DND-41 (cell line): ENCODE results near the gene TAS2R42.

Experiments used
- ATAC-seq: fragments of 200-7000 bp; cut with Tn5 transposase; 3 replicates; pipeline ENCODE4 v1.9.1; 2021; ENCODE audit warnings: low read depth; ENCODE audit not compliant: insufficient read depth
- DNase-seq: peaks from one replicate; pipeline ENCODE4 v3.0.0-alpha.2; 2020
- H2AFZ ChIP-seq: 2 replicates; pipeline ENCODE4 v1.6.0; 2012; ENCODE audit warnings: low read depth, low read length
- H3K27ac ChIP-seq: 2 replicates; pipeline ENCODE4 v1.5.1; 2012; ENCODE audit warnings: low read length, inconsistent platforms
- H3K27me3 ChIP-seq: fragments of 200-600 bp; sonication (generic); 2 replicates; pipeline ENCODE4 v1.6.0; 2012; ENCODE audit warnings: low read length, mild to moderate bottlenecking, inconsistent platforms; ENCODE audit not compliant: insufficient read depth, poor library complexity
- H3K36me3 ChIP-seq: 2 replicates; pipeline ENCODE4 v1.5.1; 2012; ENCODE audit warnings: low read length, inconsistent platforms; ENCODE audit not compliant: insufficient read depth
- H3K4me1 ChIP-seq: 2 replicates; pipeline ENCODE4 v1.5.1; 2012; ENCODE audit warnings: mild to moderate bottlenecking, low read length; ENCODE audit not compliant: insufficient read depth
- H3K4me2 ChIP-seq: 2 replicates; pipeline ENCODE4 v1.6.0; 2012; ENCODE audit warnings: mild to moderate bottlenecking, moderate library complexity, low read length, inconsistent platforms; ENCODE audit not compliant: insufficient read depth
- H3K4me3 ChIP-seq, 2 experiments: fragments of 200-600 bp in 1 of 2; shearing (Covaris generic) in 1 of 2; 2 replicates each; pipeline ENCODE4 v1.5.1; 2012 to 2016; ENCODE audit warnings: inconsistent platforms in 2 of 2, low read length in 2 of 2, mild to moderate bottlenecking in 2 of 2, low read depth in 1 of 2, moderate library complexity in 1 of 2
- H3K79me2 ChIP-seq: 2 replicates; pipeline ENCODE4 v1.6.0; 2012; ENCODE audit warnings: low read length, inconsistent platforms; ENCODE audit not compliant: insufficient read depth
- H3K9ac ChIP-seq: 2 replicates; pipeline ENCODE4 v1.6.0; 2012; ENCODE audit warnings: low read depth, mild to moderate bottlenecking, inconsistent platforms, low read length, moderate library complexity
- H3K9me3 ChIP-seq: 2 replicates; pipeline ENCODE4 v1.5.1; 2012; ENCODE audit warnings: low read length, moderate library complexity, mild to moderate bottlenecking, inconsistent platforms; ENCODE audit not compliant: insufficient read depth, severe bottlenecking
- H4K20me1 ChIP-seq: 2 replicates; pipeline ENCODE4 v1.6.0; 2012; ENCODE audit warnings: low read length; ENCODE audit not compliant: insufficient read depth
- EZH2 ChIP-seq: IDR thresholded peaks from 3 replicates; pipeline ENCODE4 v1.6.1; 2012; ENCODE audit warnings: borderline replicate concordance, low read depth, mild to moderate bottlenecking, moderate library complexity, low read length, inconsistent platforms; ENCODE audit not compliant: severe bottlenecking
- TF ChIP-seq, protein P1 (sequence below): IDR thresholded peaks from 2 replicates; pipeline ENCODE4 v1.5.1; 2012; ENCODE audit warnings: borderline replicate concordance, low read length, moderate library complexity, mild to moderate bottlenecking; ENCODE audit not compliant: poor library complexity, severe bottlenecking; ENCODE audit errors: extremely low read depth

TAS2R42 gene

DNA sequence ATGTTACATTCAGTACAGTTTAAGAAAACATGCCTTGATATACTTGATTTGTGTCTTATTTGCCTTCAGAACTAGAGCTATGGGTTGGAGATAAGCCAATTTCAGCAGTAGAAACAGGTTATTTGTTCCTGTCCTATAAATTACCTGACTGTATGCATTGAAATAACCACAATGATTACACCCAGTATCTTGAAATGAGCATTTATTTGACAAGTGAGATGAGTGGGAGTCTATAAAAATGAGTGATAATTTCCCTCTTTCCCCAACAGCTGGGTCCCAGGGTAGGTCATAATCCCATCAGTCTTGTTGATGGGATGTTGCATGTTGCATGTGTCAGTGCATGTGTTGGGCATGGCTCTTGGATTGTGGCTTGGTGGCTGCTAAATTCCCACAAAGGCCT lies 3.7 kb downstream of the TAS2R42 start:
- ATAC-seq (no peak), DNase-seq (no peak)
- TF ChIP-seq EZH2: no peak
- TF ChIP-seq, protein P1, sequence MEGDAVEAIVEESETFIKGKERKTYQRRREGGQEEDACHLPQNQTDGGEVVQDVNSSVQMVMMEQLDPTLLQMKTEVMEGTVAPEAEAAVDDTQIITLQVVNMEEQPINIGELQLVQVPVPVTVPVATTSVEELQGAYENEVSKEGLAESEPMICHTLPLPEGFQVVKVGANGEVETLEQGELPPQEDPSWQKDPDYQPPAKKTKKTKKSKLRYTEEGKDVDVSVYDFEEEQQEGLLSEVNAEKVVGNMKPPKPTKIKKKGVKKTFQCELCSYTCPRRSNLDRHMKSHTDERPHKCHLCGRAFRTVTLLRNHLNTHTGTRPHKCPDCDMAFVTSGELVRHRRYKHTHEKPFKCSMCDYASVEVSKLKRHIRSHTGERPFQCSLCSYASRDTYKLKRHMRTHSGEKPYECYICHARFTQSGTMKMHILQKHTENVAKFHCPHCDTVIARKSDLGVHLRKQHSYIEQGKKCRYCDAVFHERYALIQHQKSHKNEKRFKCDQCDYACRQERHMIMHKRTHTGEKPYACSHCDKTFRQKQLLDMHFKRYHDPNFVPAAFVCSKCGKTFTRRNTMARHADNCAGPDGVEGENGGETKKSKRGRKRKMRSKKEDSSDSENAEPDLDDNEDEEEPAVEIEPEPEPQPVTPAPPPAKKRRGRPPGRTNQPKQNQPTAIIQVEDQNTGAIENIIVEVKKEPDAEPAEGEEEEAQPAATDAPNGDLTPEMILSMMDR: no peak
- Histone ChIP-seq H3K27me3 (no peaks in the 10 kb centered on the region), H4K20me1 (no peaks in the 10 kb centered on the region), H3K4me1 (no peaks in the 10 kb centered on the region), H3K9ac (no peak overlapping the region), H3K36me3 (no peaks in the 10 kb centered on the region), H3K79me2 (no peaks in the 10 kb centered on the region), H3K4me2 (no peak overlapping the region), H3K4me3 (no peak overlapping the region), H3K27ac (no peak overlapping the region), H3K9me3 (no peaks in the 10 kb centered on the region), H2AFZ (no peak overlapping the region)

DNA sequence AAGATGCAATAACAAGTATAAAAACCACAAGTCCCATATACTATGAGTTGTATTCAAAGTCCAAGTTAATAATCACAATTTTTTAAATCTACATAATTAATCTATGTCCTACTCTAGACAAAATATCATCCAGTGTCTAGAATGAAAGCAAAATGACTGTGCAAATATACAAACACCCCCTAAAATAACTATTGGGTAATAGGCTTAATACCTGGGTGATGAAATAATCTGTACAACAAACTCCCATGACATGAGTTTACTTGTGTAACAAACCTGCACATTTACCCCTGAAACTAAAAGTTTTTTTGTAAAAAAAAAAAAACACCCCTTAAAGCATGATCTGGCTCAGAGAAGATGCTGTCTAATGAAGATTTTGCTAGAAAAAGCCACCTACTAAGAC lies 4.2 kb downstream of the TAS2R42 start:
- Histone ChIP-seq H2AFZ (no peak overlapping the region), H3K27me3 (no peaks in the 10 kb centered on the region), H3K4me2 (no peak overlapping the region), H3K36me3 (no peaks in the 10 kb centered on the region), H3K4me1 (no peaks in the 10 kb centered on the region), H3K9me3 (no peaks in the 10 kb centered on the region), H3K9ac (no peak overlapping the region), H3K79me2 (no peaks in the 10 kb centered on the region), H4K20me1 (no peaks in the 10 kb centered on the region), H3K4me3 (no peak overlapping the region), H3K27ac (no peak overlapping the region)
- TF ChIP-seq, protein P1: no peak
- TF ChIP-seq EZH2: no peak
- ATAC-seq (no peak), DNase-seq (no peak)

DNA sequence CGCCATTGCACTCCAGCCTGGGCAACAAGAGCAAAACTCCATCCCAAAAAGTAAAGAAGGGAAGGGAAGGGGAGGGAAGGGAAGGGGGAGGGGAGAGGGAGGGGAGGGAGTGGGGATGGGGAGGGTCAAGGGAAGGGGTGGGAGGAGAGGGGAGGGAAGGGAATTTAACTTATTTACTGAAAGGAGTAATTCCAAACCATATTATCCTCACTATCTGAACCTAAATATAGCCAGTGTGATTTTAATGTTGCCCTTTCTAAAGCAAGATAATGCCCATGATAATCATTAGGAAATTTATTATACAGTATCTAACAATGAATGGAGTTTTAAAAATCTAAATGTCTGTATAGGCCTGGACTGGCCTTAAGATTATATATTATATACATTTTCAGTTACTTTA lies 8.5 kb downstream of the TAS2R42 start:
- H2AFZ ChIP-seq: no peak overlapping the region
- DNase-seq (no peak), ATAC-seq (no peak)
- H3K4me2 ChIP-seq: no peak overlapping the region
- peaks cover 5% of the 10 kb centered on the region; the same call in 1 of the 2 replicates for H4K20me1 ChIP-seq
- H3K4me1 ChIP-seq: peaks cover 8% of the 10 kb centered on the region; the same call in 1 of the 2 replicates
- H3K36me3 ChIP-seq: peaks cover 11% of the 10 kb centered on the region; the same call in 1 of the 2 replicates
- H3K27ac ChIP-seq: no peak overlapping the region
- peaks cover 21% of the 10 kb centered on the region for H3K79me2 ChIP-seq
- no peak for TF ChIP-seq EZH2
- TF ChIP-seq, protein P1: no peak
- no peaks in the 10 kb centered on the region for H3K27me3 ChIP-seq
- no peak overlapping the region for H3K9ac ChIP-seq
- no peak overlapping the region for H3K4me3 ChIP-seq
- H3K9me3 ChIP-seq: no peaks in the 10 kb centered on the region

DNA sequence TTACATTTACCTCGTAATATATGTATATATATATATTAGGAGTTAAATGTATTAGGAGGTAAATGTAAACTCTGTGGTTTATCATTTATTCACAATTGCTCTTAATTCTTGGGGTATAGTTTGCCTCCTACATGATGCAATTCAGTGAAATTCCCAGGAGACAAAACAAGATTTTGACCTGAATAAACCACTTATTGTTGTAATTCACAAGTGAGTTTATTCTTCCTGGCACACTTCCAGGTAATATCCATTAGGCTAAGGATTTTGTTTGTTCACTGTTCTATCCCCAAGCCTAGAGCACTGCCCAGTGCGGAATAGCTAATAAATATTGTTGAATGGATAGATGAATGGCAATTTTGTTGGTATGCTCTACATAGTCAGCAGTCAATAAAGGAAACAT lies 12.7 kb downstream of the TAS2R42 start:
- no peak for ATAC-seq
- no peak for DNase-seq
- Histone ChIP-seq H3K79me2 (peaks cover 61% of the 10 kb centered on the region), H3K27me3 (no peaks in the 10 kb centered on the region), H3K9ac (no peak overlapping the region), H3K4me3 (no peak overlapping the region), H3K4me1 (peaks cover 37% of the 10 kb centered on the region), H2AFZ (no peak overlapping the region), H4K20me1 (peaks cover 21% of the 10 kb centered on the region), H3K36me3 (peaks cover 28% of the 10 kb centered on the region), H3K4me2 (no peak overlapping the region; the same call in 1 of the 2 replicates), H3K27ac (no peak overlapping the region), H3K9me3 (no peaks in the 10 kb centered on the region)
- TF ChIP-seq EZH2: no peak
- TF ChIP-seq, protein P1: no peak
